Heart left ventricle (tissue), 16 donors: Measurements from ENCODE around the gene MVK. TPM values are rescaled to one million over a fixed set of nuclear protein-coding genes. Genes with fewer than 3 reads are reported as not detected.

Experiments
- ATAC-seq, 4 donors: fragments of 200-7000 bp; cut with Tn5 transposase; one replicate each; pipeline ENCODE4 v1.9.1; 2020 to 2022; ENCODE audit warnings: moderate library complexity in 4 of 4, mild to moderate bottlenecking in 3 of 4, moderate number of reproducible peaks in 1 of 4
- DNase-seq, 5 donors: peaks; one replicate each; pipeline ENCODE4 v3.0.0-alpha.2; 2020
- H3K27ac ChIP-seq, 12 donors: fragments of 200-600 bp; sonication (generic) in 4 of 12; one replicate each; pipeline versions ENCODE4 v1.5.0 to v1.8.0; 2016 to 2022; ENCODE audit warnings: mild to moderate bottlenecking in 2 of 12
- H3K27me3 ChIP-seq, 9 donors: fragments of 200-600 bp; sonication (generic) in 2 of 9; one replicate each; pipeline versions ENCODE4 v1.5.1 to v1.8.0; 2016 to 2022; ENCODE audit warnings: mild to moderate bottlenecking in 3 of 9
- H3K36me3 ChIP-seq, 9 donors: fragments of 200-600 bp; sonication (generic) in 2 of 9; one replicate each; pipeline versions ENCODE4 v1.5.0 to v1.8.0; 2018 to 2022; ENCODE audit warnings: mild to moderate bottlenecking in 2 of 9
- H3K4me1 ChIP-seq, 12 donors: fragments of 200-600 bp; sonication (generic) in 4 of 12; one replicate each; pipeline versions ENCODE4 v1.5.0 to v1.8.0; 2016 to 2022; ENCODE audit warnings: mild to moderate bottlenecking in 3 of 12
- H3K4me3 ChIP-seq, 12 donors: fragments of 200-600 bp; sonication (generic) in 4 of 12; one replicate each; pipeline versions ENCODE4 v1.5.0 to v1.8.0; 2017 to 2022; ENCODE audit warnings: mild to moderate bottlenecking in 9 of 12, moderate library complexity in 4 of 12
- H3K9me3 ChIP-seq, 12 donors: fragments of 200-600 bp; sonication (generic) in 4 of 12; one replicate each; pipeline versions ENCODE4 v1.5.0 to v1.8.0; 2016 to 2022; ENCODE audit warnings: mild to moderate bottlenecking in 1 of 12
- CTCF ChIP-seq, 12 donors: fragments of 200-600 bp; sonication (generic) in 4 of 12; IDR thresholded peaks; one replicate each; pipeline versions ENCODE4 v1.5.0 to v1.8.0; 2018 to 2022; ENCODE audit warnings: antibody characterized with exemption in 12 of 12, mild to moderate bottlenecking in 5 of 12
- POLR2A ChIP-seq, 2 donors: fragments of 450-650 bp; IDR thresholded peaks; one replicate each; pipeline ENCODE4 v1.6.1; 2017; ENCODE audit warnings: antibody characterized with exemption in 2 of 2, mild to moderate bottlenecking in 2 of 2, moderate library complexity in 2 of 2
- WGBS, 4 donors: extraction: QIAGEN DNeasy Blood & Tissue Kit in 2 of 4; methylation state at CpG; one replicate each; pipeline versions ENCODE4 v1.1.5 to v1.1.7; 2013 to 2018; 5-methylcytosine and 5-hydroxymethylcytosine counted together
- intact Hi-C, 10 donors: fragments of 100-400 bp; cut with DNase I; formaldehyde crosslinking; loops; one replicate each; pipeline versions ENCODE4 v1.11.1 to v1.14.2; 2022
- polyA plus RNA-seq, 2 donors: library from polyadenylated mRNA; stranded (reverse); fragments of 200-250 nt; gene quantifications; one replicate each; pipeline ENCODE4 v1.2.3, GENCODE V29; 2013
- total RNA-seq, 9 donors: library from RNA; depleted of rRNA in 2 of 9; stranded (reverse); fragments of >200 nt in 2 of 9; fragmentation: NEBNext Ultra II Directional in 3 of 9; extraction: Animal tissue kit (Norgen Biotek cat#: 25700) in 3 of 9; gene quantifications; one replicate each; pipeline versions ENCODE4 v1.1.0 to v1.2.4, GENCODE V29; 2016 to 2023
- donor health status: ischemic (EF 13 %, LVEDD 7.1; RV severe dilation, severe dysfunction).
- donor health status: healthy with polysubstance abuse.
- donor health status: DM: no; HTN: yes; CAD: no.
- donor health status: DM: no; HTN: no; CAD: no.
- donor health status: ischemic (EF 25% LVEDD 6.9; RV normal size, moderate dysfunction).
- donor health status: ischemic (EF 25% LVEDD 5.7; RV mildly dilated, moderate dysfunction).
- donor health status: healthy.
- donor health status: DM: yes; HTN: yes; CAD: no.
- donor health status: ischemic (EF 35%, LVEDD 5.7; RV mildly dilated, moderate dysfunction).
- donor health status: nonischemic (EF 11% LVEDD 7.7; RV severe dilation, severe dysfunction).
- donor health status: DM: yes; HTN: yes; CAD: no.
- donor health status: PGD.
- donor health status: ischemic (EF 29% LVEDD 5.4; RV normal size, mild dysfunction).
- donor health status: nonischemic (EF 23%, LVEDD 6.1; RV moderate dilation, normal function).

Gene MVK
- total and polyA plus RNA-seq, 11 donors = 7.9 to 14.9 (median 10.1) TPM

GRCh38 chr12:109559601-109560000, 14.0 kb upstream of the MVK start:
- whole genome bisulfite sequencing, 4 donors = 94 to 99% (median 96%) methylated on average over 9 to 10 of the region's 10 CpGs
- TF ChIP-seq POLR2A (IDR thresholded peaks at IDR 0.05) = no peak
- intact Hi-C loops = no loop called here
- Histone ChIP-seq H3K9me3 (no peaks in the 10 kb centered on the region), H3K4me3 (no peak overlapping the region), H3K27me3 (no peaks in the 10 kb centered on the region), H3K27ac (no peak overlapping the region), H3K4me1 (peaks cover 0 to 17% (median 8%) of the 10 kb centered on the region in 12 donors), H3K36me3 (peaks cover 0 to 38% (median 8%) of the 10 kb centered on the region in 9 donors)
- ATAC-seq = no peak
- DNase-seq = no peak

GRCh38 chr12:109560867-109561710, 12.5 kb upstream of the MVK start:
- intact Hi-C loops = loop anchor here in 1 of 10 donors (5.0 kb wide), 1 partner anchor 44 kb away; no protein-coding TSS in a partner anchor
- Histone ChIP-seq H3K9me3 (no peaks in the 10 kb centered on the region), H3K4me1 (peaks cover 0 to 18% (median 8%) of the 10 kb centered on the region in 12 donors), H3K27ac (no peak overlapping the region), H3K27me3 (no peaks in the 10 kb centered on the region), H3K4me3 (no peak overlapping the region), H3K36me3 (peaks cover 0 to 53% (median 14%) of the 10 kb centered on the region in 9 donors)
- ATAC-seq (no peak), DNase-seq (no peak)
- WGBS, 4 donors = 85 to 89% (median 87%) methylated on average over 26 to 30 of the region's 30 CpGs
- TF ChIP-seq CTCF (IDR thresholded peaks at IDR 0.05) (no peak), POLR2A (IDR thresholded peaks at IDR 0.05) (no peak)

- no peak for TF ChIP-seq CTCF (IDR thresholded peaks at IDR 0.05)
- no peak for TF ChIP-seq POLR2A (IDR thresholded peaks at IDR 0.05)
- Histone ChIP-seq H3K4me1 (peaks cover 0 to 18% (median 8%) of the 10 kb centered on the region in 12 donors), H3K27me3 (no peaks in the 10 kb centered on the region), H3K9me3 (no peaks in the 10 kb centered on the region), H3K4me3 (no peak overlapping the region), H3K27ac (no peak overlapping the region), H3K36me3 (peaks cover 0 to 59% (median 20%) of the 10 kb centered on the region in 9 donors)
- DNase-seq (no peak), ATAC-seq (no peak)
- WGBS, 4 donors = 90 to 96% (median 95%) methylated on average over 10 of the region's 10 CpGs
- intact Hi-C loops = loop anchor here in 1 of 10 donors (5.0 kb wide), 1 partner anchor 44 kb away; no protein-coding TSS in a partner anchor
Measured at GRCh38 chr12:109561711-109562030, 11.9 kb upstream of the MVK start.

- H3K36me3 ChIP-seq = peaks cover 0 to 62% (median 32%) of the 10 kb centered on the region in 9 donors
Measured at GRCh38 chr12:109562871-109563270, 10.7 kb upstream of the MVK start.

More at GRCh38 chr12:109562871-109563270, 10.7 kb upstream of the MVK start:
- intact Hi-C loops = loop anchor here in 1 of 10 donors (5.0 kb wide), 1 partner anchor 46 kb away; no protein-coding TSS in a partner anchor
- no peak for DNase-seq
- Histone ChIP-seq H3K27me3 (no peaks in the 10 kb centered on the region), H3K27ac (peak overlapping the region in 8 of 12 donors; percentile 57 to 80 (median 74)), H3K4me3 (no peak overlapping the region), H3K4me1 (peaks cover 0 to 18% (median 8%) of the 10 kb centered on the region in 12 donors), H3K9me3 (no peaks in the 10 kb centered on the region)
- 91 to 95% (median 93%) methylated on average over 2 to 4 of the region's 4 CpGs; no CpG with 5 or more reads in 1 of the 4 donors for WGBS, 4 donors
- TF ChIP-seq CTCF (IDR thresholded peaks at IDR 0.05) (no peak), POLR2A (IDR thresholded peaks at IDR 0.05) (no peak)
- ATAC-seq = no peak
